A673 (cell line): Measurements from ENCODE around the gene MARK3.

Experiments used
- CTCF ChIP-seq: fragments of 300-800, 200-600 bp; sonication (generic); conservative IDR thresholded peaks from 2 replicates; pipeline ENCODE4 v1.5.1; 2017; ENCODE audit warnings: low read depth, mild to moderate bottlenecking, antibody characterized with exemption, low read length, moderate library complexity, mixed read lengths
- EZH2 ChIP-seq: fragments of 200-600 bp; sonication (generic); IDR thresholded peaks from 2 replicates; pipeline ENCODE4 v1.6.1; 2017; ENCODE audit warnings: borderline replicate concordance, low read depth, mild to moderate bottlenecking, mixed read lengths, antibody characterized with exemption, low read length; ENCODE audit not compliant: poor library complexity, severe bottlenecking

GRCh38 chr14:103496776-103497175, 111.6 kb downstream of the MARK3 start:
- no peak for TF ChIP-seq CTCF
- no peak for TF ChIP-seq EZH2
